GM15510 (cell line): ENCODE results near the gene ZFYVE28.

Experiments used
- POLR2A ChIP-seq: IDR thresholded peaks from 3 replicates; pipeline ENCODE4 v1.6.1; 2011; ENCODE audit warnings: borderline replicate concordance; ENCODE audit not compliant: insufficient read length; ENCODE audit errors: extremely low read depth

ZFYVE28 gene

DNA sequence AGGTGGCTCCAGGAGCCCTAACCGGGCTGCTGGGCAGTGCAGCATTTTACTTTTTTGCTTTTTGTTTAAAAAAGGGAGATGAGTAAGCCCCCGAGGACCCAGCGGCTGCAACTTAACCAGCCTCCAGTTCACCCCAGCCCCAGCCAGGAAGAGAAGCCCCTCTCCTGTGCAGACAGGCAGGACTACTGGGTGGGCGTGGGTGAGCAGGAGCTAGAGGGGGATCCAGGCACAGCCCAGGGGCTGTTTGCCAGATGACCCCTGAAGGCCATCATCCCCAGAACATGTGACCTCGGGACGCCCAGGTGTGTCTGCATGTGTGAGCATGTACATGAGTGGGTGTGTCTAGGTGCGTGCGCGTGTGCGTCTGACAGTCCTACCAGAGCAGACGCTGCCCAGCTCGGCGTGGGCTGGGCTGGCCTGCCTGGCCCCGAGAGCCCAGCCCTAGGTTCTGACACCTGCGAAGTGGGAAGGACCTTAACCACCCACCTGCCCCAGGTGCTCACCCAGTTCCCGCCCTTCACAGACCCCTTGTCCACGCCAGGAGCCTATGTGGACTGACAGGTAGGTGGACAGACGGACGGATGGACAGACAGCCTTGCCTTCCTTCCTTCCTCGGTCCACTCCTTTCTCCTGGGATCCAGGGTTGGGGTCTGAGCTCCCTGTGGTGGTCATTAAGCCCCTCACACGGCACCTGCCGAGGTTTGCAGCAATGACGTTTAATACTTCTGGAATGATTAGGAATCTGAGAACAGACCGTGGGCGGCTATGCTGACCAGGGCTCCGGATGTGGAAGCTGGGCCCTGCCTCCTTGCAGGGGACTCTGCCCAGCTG is 168.7 kb downstream of the ZFYVE28 start:
- no peak for TF ChIP-seq POLR2A

DNA sequence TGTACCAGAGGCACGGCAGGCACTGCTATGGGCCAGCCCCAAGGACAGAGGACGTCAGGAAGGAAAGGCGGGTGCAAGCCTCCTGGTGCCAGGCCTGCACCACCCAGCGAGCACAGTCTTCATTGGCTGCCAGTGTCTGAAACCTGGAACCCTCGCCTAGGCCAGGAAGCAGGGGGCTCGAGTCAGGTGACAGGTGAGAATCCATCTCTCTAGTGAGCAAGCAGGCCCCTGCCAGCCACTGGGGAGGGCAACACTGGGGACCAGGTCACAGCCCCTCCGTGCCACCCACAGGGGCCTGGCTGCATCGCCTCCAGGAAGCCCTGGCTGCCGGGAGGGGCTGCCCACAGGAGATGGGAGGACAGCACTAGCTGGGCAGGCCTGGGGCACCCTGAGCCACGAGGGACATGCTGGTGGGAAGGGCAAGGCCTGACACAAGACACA is 169.6 kb downstream of the ZFYVE28 start:
- no peak for TF ChIP-seq POLR2A

DNA sequence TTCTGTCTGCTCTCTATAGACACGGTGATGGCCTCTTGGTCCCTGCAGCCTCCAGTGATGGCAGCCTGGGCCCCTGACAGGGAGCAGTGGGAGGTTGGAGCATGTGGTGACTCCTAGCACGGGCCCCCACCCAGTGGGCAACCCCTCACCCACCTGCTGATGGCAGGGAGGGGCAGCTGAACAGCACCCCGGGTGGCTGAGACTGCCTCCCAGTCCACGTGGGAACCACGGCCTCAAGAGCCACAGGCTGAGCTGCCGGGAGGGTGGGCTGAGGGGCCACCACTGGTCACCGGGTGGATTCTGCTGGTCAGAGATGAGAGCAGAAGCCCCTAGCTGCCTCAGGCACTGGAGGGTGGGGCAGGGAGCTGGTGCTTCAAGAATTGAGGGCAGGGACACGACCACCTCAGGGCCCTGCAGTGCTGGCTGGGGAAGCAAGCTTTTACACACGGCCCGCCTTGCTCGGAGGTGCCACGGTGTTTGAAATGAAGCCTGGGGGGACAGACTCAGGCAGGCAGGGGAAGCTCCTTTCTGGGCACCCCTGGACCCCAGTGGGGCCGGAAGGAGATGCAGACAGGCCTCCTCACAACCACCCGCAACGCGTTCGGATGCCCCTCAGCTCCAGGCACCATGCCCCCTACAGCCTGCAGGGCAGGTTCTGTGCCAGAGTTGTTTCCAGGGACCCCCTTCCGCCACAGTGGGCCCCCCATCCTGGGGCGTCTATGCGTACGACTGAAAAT is 170.2 kb downstream of the ZFYVE28 start:
- no peak for TF ChIP-seq POLR2A

DNA sequence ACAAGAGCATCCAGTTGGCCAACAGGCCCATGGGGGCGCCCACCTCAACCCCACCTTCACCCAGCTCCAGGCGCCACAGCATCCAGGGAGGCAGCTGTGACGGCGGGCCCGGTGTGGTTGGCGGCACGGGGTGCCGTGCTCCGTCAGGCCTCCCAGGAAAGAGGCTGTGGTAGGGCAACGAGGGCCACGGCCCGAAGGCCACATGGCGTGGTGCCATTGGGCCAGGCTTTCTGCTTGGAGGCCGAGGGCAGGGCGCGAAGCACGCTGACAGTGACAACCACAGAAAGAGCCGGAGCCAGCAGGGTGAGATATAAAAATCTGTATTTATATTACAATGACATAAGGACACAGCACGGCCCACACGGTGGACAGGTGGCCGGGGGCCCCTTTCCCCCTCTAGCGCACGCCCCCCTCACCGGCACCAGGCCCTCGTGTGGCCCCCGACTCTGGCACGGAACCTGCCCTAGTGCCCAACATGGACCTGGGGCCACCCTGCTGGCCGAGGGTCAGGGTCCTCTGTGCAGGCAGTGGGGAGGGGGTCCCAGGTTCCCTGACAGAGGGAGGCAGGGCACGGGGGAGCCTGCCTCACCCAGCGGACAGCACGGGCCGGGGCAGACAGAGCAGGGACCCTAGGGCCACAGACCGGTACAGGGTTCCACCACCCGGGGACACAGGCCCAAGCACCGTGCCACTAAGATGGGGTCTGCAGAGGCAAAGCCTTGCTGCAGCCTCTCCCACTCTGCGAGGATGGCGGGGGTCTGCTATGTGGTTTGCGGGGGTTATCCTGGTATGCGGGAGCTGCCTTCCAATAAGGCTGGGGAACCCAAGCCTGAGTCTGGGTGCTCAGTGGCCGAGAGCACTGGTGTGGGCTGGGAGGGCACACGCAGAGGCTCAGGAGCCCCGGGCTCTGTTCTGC is 171.1 kb downstream of the ZFYVE28 start:
- TF ChIP-seq POLR2A = no peak

DNA sequence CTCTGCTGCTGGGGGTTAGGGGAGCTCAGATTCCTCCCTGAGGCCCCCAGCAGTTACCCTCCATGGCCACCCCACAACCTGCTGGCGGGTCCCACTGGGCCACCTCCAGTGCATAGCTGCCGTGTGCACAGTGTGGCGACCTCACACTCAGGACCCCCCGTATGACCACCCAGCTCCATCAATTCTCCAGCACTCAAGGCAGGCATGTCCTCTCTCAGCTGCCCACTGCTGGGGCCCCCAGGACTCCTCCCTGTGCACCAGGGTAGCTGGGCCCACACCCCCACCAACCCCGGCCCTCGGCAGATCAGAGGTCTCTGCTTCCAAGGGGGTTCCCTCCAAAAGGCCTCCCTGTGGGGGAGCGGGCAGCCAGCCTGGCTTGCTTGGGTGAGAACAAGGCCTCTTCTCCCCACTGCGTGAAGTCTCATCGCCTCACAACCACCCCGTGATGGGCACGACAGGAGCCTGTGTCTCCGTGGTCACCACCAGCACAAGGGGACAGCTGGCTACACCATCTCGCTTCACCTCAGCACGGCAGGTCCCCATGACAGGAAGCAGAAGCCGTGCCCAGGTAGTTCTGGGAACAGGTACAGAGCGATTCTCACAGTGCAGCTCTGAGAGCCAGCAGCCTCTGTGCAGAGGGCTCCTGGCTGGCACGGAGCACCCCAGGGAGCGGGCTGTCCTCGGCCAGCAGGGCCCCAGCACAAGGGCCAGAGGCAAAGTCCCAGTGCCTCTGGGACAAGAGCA is 171.9 kb downstream of the ZFYVE28 start:
- no peak for TF ChIP-seq POLR2A

DNA sequence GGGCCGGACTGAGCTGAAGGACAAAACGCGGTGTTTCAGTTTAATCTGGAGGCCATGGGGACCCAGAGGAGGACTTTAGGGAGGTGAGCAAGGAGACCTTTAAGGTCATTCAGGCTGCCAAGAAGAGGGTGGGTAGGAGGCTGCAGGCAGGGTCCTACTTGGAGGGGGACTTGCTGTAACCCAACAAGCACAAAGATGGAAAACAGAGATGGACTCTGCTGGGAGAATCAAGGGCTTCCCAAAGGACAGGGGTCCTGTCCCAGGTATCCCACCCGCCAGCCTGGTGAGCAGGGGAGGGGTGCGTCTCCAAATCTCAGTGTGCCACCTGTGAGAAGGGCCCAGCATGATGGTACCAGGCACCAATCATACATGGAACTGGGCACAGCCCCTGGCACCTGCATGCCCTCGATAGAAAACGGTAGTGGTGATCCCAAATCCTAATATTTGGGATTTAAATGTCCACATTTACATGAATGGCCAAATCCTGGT is 172.6 kb downstream of the ZFYVE28 start:
- TF ChIP-seq POLR2A = no peak

DNA sequence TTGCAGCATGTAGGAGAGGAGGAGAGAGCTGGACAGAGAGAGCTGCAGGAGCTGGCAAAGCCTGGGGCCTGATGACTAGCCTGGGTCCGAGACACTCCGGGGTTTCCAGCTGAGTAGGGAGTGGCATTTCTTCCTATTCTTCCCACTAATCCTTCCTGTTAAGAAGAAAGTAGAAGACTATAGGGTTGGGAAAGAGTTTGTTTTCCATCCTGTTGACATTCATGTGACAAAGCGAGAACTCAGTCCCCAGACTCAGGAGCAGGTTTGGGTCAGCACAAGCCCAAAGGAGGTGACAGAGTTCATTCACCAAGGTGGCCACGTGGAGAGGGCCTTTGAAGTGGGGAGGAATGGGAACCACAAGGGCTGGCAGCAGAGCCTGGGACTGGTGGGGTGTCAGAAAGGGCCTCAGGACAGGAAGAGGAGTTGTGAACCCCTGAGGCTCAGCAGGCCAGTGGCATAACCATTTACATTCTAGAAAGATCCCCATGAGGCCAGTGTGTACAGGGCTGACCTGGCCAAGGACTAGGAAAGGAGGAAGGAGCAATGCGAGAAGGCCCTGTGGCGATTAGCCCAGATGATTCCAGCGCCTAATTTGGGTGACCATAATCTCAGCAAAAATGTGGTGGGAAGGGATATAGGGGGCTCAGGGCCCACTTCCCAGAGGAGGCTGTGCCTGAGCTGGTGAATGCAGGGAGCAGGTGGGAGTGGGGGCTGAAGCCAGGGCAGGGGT is 173.2 kb downstream of the ZFYVE28 start:
- no peak for TF ChIP-seq POLR2A

DNA sequence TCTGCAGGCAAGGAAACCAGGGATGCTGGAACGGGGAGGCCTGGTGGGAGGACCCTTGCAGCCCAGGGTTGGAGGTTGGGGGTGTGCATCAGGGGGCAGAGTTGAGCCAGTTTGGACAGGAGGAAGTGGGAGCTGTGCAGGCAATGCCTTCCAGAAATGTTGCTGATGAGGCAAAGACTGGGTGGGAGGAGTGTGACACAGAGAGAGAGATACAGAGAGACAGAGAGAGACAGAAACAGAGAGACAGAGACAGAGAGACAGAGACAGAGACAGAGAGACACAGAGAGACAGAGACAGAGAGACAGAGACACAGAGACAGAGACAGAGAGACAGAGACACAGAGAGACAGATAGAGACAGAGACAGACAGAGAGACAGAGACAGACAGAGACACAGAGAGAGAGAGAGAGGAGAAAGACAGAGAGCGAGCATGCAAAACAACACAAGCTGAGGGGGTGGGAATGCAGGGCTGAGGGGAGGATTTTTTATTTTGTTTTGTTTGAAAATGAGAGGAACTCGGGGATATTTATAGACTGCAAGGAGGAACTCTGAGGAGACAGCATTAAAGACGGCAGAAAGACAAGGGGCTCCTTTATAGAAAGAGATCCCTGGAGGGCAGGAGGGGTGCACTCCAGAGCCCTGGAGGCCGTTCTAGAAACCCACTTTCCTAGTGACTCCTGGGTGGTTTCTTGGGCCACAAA is 174.6 kb downstream of the ZFYVE28 start:
- no peak for TF ChIP-seq POLR2A

DNA sequence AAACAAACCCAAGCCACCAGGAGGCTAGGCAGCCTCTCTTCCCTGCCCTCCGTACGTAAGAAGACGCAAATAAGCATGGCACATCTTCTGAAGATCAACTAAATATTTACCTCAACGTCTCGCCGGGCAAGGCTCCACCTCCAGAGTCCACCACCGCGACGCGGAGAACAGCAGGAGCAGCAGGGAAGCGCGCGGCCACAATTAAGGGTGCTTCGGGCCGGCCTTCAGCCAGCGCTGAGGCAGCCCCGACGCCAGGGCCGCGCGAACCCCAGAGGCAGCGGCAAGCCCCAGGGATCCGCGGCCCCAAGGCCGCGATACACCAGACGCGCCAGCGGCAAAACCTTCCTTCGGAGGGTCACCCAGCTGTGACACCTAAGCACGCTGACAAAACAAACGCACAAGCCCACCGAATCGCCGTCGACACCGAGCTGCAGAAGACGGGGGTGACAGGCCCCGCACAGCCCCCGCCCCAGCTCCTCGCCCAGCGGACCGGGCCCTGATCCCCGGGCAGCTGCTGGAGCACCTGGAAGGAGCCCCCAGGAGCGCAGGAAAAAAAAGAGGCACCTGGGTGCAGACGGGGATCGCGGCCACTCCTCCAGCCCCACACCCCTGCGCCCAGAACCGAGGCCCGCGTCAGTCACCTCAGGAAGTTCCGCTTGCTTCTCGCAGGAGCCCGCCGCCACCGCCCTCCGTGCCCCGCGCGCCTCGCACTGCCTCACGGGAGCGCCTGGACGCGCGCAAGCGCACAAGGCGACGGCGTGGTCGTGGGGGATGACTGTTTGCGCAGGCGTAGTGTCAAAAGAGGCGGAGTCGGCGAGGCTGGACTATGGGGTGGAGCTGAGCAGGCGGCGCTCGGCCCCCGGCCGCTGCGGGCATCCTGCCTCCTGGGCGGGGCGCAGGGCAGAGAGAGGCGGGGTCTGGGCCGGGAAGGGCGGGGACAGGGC is 176.8 kb downstream of the ZFYVE28 start, which contains the start of the genes HAUS3 and POLN:
TSS of gene HAUS3 (minus strand) at position 712 of the 944 bp plus-strand sequence. CDS start 1,175 bp downstream, outside the sequence.
TSS of gene POLN (minus strand) at position 712 of the 944 bp plus-strand sequence. CDS start 12,890 bp downstream, outside the sequence.
- TF ChIP-seq POLR2A = peak; percentile 85

DNA sequence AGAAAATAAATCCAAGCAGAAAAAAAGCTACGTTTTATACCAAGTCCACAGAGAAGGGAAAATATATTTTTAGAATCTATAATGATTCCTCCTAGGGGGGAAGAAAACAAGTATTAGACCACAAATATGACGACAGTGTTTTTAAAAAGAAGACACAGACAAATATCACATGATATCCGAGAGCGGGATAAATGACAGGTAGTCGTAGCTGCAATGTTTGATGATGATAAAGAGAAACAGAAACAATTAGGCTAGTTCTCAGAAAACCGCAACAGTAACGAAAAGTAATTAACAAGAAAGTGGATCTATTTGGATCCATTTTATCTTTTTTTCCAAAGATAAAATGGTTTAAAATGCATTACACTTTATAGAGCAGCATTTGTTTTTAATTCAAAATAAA is 177.4 kb downstream of the ZFYVE28 start:
- no peak for TF ChIP-seq POLR2A

DNA sequence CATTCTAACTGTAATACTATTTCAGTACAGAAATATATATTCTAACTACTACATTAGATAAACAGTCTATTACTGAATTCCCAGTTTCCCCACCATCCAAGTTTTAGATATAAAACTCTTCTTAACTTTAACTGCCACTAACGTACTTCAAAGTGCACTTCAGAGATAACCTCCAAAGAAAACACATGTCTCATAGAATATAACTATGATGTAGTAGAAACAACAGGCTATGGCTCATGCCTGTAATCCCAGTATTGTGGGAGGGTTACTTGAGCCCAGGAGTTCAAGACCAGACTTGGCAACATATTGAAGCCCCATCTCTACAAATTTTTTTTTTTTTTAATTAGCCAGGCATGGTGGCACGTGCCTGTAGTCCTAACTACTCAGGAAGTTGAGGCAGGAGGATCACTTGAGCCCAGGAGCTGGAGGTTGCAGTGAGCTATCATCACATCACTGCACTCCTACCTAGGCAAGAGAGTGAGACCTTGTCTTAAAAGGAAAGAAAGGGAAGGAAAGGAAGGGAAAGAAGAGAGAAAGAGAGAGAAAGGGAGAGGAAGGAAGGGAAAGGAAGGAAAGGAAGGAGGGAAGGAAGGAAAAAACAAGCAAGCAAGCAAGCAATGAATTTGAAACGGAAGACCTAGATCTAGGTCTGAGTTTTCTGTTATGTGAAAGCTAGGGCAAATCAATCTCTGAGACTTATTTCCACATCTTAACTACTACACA is 181.3 kb downstream of the ZFYVE28 start:
- no peak for TF ChIP-seq POLR2A
